Suprapubic skin (tissue), 4 donors: Measurements from ENCODE around the gene DMRTC2. TPM values are rescaled to one million over a fixed set of nuclear protein-coding genes. Genes with fewer than 3 reads are reported as not detected.

ENCODE experiments used
- DNase-seq, 2 donors: peaks; one replicate each; pipeline ENCODE4 v3.0.0-alpha.2; 2019; ENCODE audit warnings: low spot score in 2 of 2
- H3K27ac ChIP-seq: fragments of 200-600 bp; sonication (generic); one replicate; pipeline ENCODE4 v1.5.1; 2019
- H3K27me3 ChIP-seq: fragments of 200-600 bp; sonication (generic); one replicate; pipeline ENCODE4 v1.5.1; 2019
- H3K36me3 ChIP-seq: fragments of 200-600 bp; sonication (generic); one replicate; pipeline ENCODE4 v1.5.1; 2019
- H3K4me1 ChIP-seq: fragments of 200-600 bp; sonication (generic); one replicate; pipeline ENCODE4 v1.5.1; 2019
- H3K4me3 ChIP-seq: fragments of 200-600 bp; sonication (generic); one replicate; pipeline ENCODE4 v1.5.1; 2019; ENCODE audit warnings: mild to moderate bottlenecking
- H3K9me3 ChIP-seq: fragments of 200-600 bp; sonication (generic); one replicate; pipeline ENCODE4 v1.5.1; 2019
- EP300 ChIP-seq: sonication (generic); formaldehyde crosslinking; IDR thresholded peaks from one replicate; pipeline ENCODE4 v1.6.1; 2017; ENCODE audit warnings: antibody characterized with exemption
- POLR2A ChIP-seq, 2 donors: fragments of 450-650 bp; IDR thresholded peaks; one replicate each; pipeline ENCODE4 v1.6.1; 2017; ENCODE audit warnings: antibody characterized with exemption in 2 of 2, mild to moderate bottlenecking in 2 of 2, moderate library complexity in 2 of 2
- POLR2AphosphoS5 ChIP-seq, 3 donors: sonication (generic); formaldehyde crosslinking; IDR thresholded peaks; one replicate each; pipeline ENCODE4 v1.6.1; 2017; ENCODE audit warnings: antibody characterized with exemption in 3 of 3
- WGBS: methylation state at CpG from one replicate; pipeline ENCODE4 v1.1.5; 2018; 5-methylcytosine and 5-hydroxymethylcytosine counted together
- total RNA-seq, 4 donors: library from RNA; depleted of rRNA; stranded (reverse); fragments of >200 nt; gene quantifications; one replicate each; pipeline ENCODE4 v1.1.0, GENCODE V29; 2016
- TF ChIP-seq, protein P1 (sequence below), 2 donors: fragments of 200-600 bp in 1 of 2; fragments of 450-650 bp in 1 of 2; sonication (generic) in 1 of 2; IDR thresholded peaks; one replicate each; pipeline ENCODE4 v1.5.1; 2016 to 2019; ENCODE audit warnings: antibody characterized with exemption in 2 of 2, mild to moderate bottlenecking in 1 of 2, moderate library complexity in 1 of 2

Gene DMRTC2
- total RNA-seq, 4 donors from 2014 or later, result not detected

DNA sequence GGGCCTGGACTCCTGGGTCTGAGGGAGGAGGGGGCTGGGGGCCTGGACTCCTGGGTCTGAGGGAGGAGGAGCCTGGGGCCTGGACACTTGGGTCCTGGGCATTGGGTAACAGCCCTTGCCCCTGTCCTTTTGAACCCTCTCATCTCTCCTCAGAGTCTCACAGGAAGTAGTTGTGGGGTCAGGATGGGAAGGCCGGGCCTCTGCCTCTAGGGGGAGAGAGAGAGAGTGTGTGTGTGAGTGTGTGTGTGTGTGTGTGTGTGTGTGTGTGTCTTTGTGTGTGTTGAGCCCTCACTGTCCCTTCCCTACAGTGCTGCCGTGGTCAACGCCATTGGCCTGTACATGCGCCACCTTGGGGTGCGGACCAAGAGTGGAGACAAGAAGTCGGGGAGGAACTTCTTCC lies 49.1 kb downstream of the DMRTC2 start:
- no peak overlapping the region for H3K27ac ChIP-seq
- no peaks in the 10 kb centered on the region for H3K4me1 ChIP-seq
- no peaks in the 10 kb centered on the region for H3K27me3 ChIP-seq
- DNase-seq, result no peak
- no peak overlapping the region for H3K4me3 ChIP-seq
- TF ChIP-seq POLR2AphosphoS5 (IDR thresholded peaks at IDR 0.05), result no peak
- no peak for TF ChIP-seq POLR2A (IDR thresholded peaks at IDR 0.05)
- TF ChIP-seq, protein P1, sequence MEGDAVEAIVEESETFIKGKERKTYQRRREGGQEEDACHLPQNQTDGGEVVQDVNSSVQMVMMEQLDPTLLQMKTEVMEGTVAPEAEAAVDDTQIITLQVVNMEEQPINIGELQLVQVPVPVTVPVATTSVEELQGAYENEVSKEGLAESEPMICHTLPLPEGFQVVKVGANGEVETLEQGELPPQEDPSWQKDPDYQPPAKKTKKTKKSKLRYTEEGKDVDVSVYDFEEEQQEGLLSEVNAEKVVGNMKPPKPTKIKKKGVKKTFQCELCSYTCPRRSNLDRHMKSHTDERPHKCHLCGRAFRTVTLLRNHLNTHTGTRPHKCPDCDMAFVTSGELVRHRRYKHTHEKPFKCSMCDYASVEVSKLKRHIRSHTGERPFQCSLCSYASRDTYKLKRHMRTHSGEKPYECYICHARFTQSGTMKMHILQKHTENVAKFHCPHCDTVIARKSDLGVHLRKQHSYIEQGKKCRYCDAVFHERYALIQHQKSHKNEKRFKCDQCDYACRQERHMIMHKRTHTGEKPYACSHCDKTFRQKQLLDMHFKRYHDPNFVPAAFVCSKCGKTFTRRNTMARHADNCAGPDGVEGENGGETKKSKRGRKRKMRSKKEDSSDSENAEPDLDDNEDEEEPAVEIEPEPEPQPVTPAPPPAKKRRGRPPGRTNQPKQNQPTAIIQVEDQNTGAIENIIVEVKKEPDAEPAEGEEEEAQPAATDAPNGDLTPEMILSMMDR (IDR thresholded peaks at IDR 0.05), result no peak
- TF ChIP-seq EP300, result no peak
- peaks cover 85% of the 10 kb centered on the region for H3K36me3 ChIP-seq
- WGBS, result 90% methylated on average over 5 of the region's 6 CpGs
- no peaks in the 10 kb centered on the region for H3K9me3 ChIP-seq

DNA sequence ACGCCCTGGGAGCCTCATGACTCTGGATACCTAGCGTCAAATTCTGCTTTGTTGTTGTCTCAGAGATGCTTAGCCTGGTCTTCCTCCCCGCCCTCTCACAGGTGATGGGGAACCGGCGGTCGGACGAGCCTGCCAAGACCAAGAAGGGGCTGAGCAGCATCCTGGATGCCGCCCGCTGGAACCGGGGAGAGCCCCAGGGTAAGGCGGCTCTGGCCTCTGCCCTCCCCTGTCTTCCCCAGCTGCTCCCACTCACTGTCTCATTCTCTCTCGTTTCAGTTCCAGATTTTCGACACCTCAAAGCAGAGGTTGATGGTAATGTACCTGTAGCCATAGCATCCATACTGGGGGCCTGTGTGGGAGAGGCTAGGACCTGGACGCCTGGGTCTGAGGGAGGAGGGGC lies 49.5 kb downstream of the DMRTC2 start:
- 65% methylated on average over 9 of the region's 14 CpGs for WGBS
- H3K27ac ChIP-seq, result no peak overlapping the region
- H3K36me3 ChIP-seq, result peaks cover 85% of the 10 kb centered on the region
- no peaks in the 10 kb centered on the region for H3K9me3 ChIP-seq
- no peak overlapping the region for H3K4me3 ChIP-seq
- TF ChIP-seq EP300 (no peak), POLR2AphosphoS5 (IDR thresholded peaks at IDR 0.05) (no peak)
- TF ChIP-seq, protein P1 (IDR thresholded peaks at IDR 0.05), result no peak
- DNase-seq, result no peak
- no peaks in the 10 kb centered on the region for H3K4me1 ChIP-seq
- H3K27me3 ChIP-seq, result no peaks in the 10 kb centered on the region

DNA sequence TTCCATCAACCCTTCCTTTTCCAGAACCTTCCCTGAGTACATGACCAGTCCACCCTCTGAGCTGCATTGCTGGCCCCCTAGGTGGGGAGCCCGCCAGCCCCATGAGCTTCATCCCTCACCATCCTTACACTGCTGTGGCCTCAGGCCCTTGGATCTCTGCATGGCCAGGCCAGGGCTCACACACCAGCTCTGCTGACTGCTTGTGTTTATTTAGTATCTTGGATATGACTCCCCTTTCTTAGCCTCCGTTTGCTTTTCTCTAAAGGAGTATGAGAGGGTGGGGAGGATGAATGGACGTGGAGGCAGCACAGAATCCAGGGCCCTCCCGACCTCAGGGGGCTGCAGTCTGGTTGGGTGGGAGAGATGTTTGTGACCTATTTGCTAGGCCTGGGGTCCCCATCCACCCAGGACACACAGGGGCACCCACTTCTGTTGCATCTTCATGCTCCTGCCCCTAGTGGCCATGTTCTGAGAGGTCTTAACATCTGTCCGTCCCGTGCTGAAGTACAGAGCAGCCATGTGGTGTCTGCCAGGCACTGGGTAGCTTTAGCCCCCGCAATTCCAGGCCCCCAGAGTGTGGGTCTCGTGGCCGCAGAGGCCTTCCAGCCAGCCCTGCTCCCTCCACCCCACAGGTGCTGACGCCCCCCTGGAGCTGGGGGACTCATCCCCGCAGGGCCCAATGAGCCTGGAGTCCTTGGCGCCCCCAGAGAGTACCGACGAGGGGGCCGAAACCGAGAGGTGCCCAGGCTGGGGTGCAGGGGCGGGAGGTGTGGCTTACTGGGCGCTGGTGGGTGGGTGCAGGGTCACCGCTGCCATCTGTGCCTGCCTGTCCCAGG lies 51.1 kb downstream of the DMRTC2 start:
- 83% methylated on average over 14 of the region's 19 CpGs for WGBS
- H3K4me3 ChIP-seq, result no peak overlapping the region
- no peaks in the 10 kb centered on the region for H3K9me3 ChIP-seq
- no peak for DNase-seq
- H3K36me3 ChIP-seq, result peaks cover 89% of the 10 kb centered on the region
- no peak overlapping the region for H3K27ac ChIP-seq
- no peaks in the 10 kb centered on the region for H3K27me3 ChIP-seq
- TF ChIP-seq POLR2A (IDR thresholded peaks at IDR 0.05) (no peak), EP300 (no peak), POLR2AphosphoS5 (IDR thresholded peaks at IDR 0.05) (no peak)
- TF ChIP-seq, protein P1 (IDR thresholded peaks at IDR 0.05), result no peak
- no peaks in the 10 kb centered on the region for H3K4me1 ChIP-seq

DNA sequence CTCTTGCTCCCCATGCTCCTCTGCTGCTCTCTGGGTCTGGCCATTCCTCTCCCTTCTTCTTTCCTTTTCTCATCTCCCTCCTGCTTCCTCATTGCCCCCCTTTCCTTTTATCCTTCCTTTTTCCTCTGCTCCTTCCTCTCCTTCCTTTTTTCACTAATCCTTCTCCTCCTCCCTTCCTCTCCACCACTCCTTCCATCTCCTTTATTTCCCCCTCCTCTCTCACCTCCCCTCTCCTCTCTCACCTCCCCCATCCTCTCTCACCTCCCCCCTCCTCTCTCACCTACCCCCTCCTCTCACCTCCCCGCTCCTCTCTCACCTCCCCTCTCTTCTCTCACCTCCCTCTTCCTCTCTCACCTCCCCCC lies 51.7 kb downstream of the DMRTC2 start:
- TF ChIP-seq, protein P1 (IDR thresholded peaks at IDR 0.05), result no peak
- TF ChIP-seq POLR2A (IDR thresholded peaks at IDR 0.05) (no peak), POLR2AphosphoS5 (IDR thresholded peaks at IDR 0.05) (no peak), EP300 (no peak)
- Histone ChIP-seq H3K9me3 (no peaks in the 10 kb centered on the region), H3K27ac (no peak overlapping the region), H3K4me3 (no peak overlapping the region), H3K4me1 (no peaks in the 10 kb centered on the region), H3K27me3 (no peaks in the 10 kb centered on the region), H3K36me3 (peaks cover 90% of the 10 kb centered on the region)
- WGBS, result 100% methylated on average over 1 of the region's 1 CpG
- DNase-seq, result no peak

DNA sequence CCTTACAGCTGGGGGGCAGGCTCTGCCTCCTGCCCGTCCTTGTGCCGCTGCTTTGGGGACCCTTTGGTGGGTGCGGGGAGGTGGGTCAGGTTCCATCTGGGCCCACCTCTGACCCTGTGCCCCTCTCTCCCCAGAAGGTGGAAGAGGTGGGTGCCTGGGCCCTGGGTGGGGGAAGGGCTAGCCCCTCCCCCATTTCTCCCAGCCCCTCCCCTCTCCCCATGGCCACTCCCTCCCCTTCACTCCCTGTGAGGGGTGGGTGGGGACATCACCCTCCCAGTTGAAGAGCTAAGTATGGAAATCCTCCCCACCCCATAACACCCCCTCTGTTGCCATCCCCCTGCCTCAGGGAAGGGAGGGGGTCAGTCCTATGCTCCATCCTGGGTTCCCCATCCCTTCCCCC lies 52.3 kb downstream of the DMRTC2 start:
- WGBS, result no CpG with 5 or more reads among the region's 3 CpGs
- Histone ChIP-seq H3K4me1 (no peaks in the 10 kb centered on the region), H3K9me3 (no peaks in the 10 kb centered on the region), H3K27me3 (no peaks in the 10 kb centered on the region), H3K4me3 (no peak overlapping the region), H3K36me3 (peaks cover 92% of the 10 kb centered on the region), H3K27ac (no peak overlapping the region)
- DNase-seq, result no peak
- TF ChIP-seq POLR2A (IDR thresholded peaks at IDR 0.05), result no peak
